DND-41 (cell line): Measurements from ENCODE around the gene TRANK1.
"Not testable (repeated sequence)": the region's sequence is repeated elsewhere in the genome, so short reads cannot be mapped to it uniquely, and the experiment has no call there.

ENCODE experiments used
- EZH2 ChIP-seq: IDR thresholded peaks from 3 replicates; pipeline ENCODE4 v1.6.1; 2012; ENCODE audit warnings: borderline replicate concordance, low read depth, mild to moderate bottlenecking, moderate library complexity, low read length, inconsistent platforms; ENCODE audit not compliant: severe bottlenecking
- TF ChIP-seq, protein P1 (sequence below): IDR thresholded peaks from 2 replicates; pipeline ENCODE4 v1.5.1; 2012; ENCODE audit warnings: borderline replicate concordance, low read length, moderate library complexity, mild to moderate bottlenecking; ENCODE audit not compliant: poor library complexity, severe bottlenecking; ENCODE audit errors: extremely low read depth

DNA sequence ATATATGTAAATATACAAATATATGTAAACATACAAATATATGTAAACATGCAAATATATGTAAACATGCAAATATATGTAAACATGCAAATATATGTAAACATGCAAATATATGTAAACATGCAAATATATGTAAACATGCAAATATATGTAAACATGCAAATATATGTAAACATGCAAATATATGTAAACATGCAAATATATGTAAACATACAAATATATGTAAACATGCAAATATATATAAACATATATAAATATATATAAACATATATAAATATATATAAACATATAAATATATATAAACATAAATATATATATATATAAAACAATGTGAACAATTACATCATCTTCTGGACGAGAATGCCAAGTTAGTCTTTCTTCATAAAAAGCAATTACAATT, 65.0 kb downstream of the TRANK1 start:
- TF ChIP-seq, protein P1, sequence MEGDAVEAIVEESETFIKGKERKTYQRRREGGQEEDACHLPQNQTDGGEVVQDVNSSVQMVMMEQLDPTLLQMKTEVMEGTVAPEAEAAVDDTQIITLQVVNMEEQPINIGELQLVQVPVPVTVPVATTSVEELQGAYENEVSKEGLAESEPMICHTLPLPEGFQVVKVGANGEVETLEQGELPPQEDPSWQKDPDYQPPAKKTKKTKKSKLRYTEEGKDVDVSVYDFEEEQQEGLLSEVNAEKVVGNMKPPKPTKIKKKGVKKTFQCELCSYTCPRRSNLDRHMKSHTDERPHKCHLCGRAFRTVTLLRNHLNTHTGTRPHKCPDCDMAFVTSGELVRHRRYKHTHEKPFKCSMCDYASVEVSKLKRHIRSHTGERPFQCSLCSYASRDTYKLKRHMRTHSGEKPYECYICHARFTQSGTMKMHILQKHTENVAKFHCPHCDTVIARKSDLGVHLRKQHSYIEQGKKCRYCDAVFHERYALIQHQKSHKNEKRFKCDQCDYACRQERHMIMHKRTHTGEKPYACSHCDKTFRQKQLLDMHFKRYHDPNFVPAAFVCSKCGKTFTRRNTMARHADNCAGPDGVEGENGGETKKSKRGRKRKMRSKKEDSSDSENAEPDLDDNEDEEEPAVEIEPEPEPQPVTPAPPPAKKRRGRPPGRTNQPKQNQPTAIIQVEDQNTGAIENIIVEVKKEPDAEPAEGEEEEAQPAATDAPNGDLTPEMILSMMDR, result not testable (repeated sequence)
- not testable (repeated sequence) for TF ChIP-seq EZH2
